ENCODE data around the gene NOX5. TPM values are rescaled to one million over a fixed set of nuclear protein-coding genes. Genes with fewer than 3 reads are reported as not detected.

The NOX5 gene
- total RNA-seq, 4 donors from 2014 or later: 0.27 TPM; not detected in 3

GRCh38 chr15:69038508-69038907 is 24.0 kb downstream of the NOX5 start:
- H3K9me3 ChIP-seq: no peaks in the 10 kb centered on the region
- H3K4me1 ChIP-seq: no peaks in the 10 kb centered on the region
- no peak overlapping the region for H3K27ac ChIP-seq
- peaks cover 5% of the 10 kb centered on the region for H3K27me3 ChIP-seq
- in situ Hi-C loops (cut with MboI; ENCODE audit: low pct_ligation_motif_present in 1 of 4, low pct_unique_long_range_greater_than_20kb in 1 of 4, low sequenced_read_pairs in 3 of 4) (no loop called here), intact Hi-C loops (cut with DNase I; ENCODE audit: low total_unique reads) (no loop called here)
- no peak for DNase-seq
- H3K4me3 ChIP-seq: no peak overlapping the region
- TF ChIP-seq EP300 (IDR thresholded peaks at IDR 0.05; ENCODE audit: low read depth): no peak
- TF ChIP-seq CTCF (IDR thresholded peaks at IDR 0.05): no peak
- TF ChIP-seq POLR2A (IDR thresholded peaks at IDR 0.05): no peak
- WGBS, 2 donors (ENCODE audit: low coverage in 1 of 2): 95% methylated on average over 3 of the region's 3 CpGs; no CpG with 5 or more reads in 1 of the 2 donors
- no peaks in the 10 kb centered on the region for H3K36me3 ChIP-seq

GRCh38 chr15:69039516-69040225 is 25.2 kb downstream of the NOX5 start:
- WGBS, 2 donors (ENCODE audit: low coverage in 1 of 2): 74% methylated on average over 6 of the region's 6 CpGs; no CpG with 5 or more reads in 1 of the 2 donors
- peaks cover 5% of the 10 kb centered on the region for H3K27me3 ChIP-seq
- H3K9me3 ChIP-seq: no peaks in the 10 kb centered on the region
- no peak for DNase-seq
- TF ChIP-seq POLR2A (IDR thresholded peaks at IDR 0.05) (no peak), POLR2AphosphoS5 (IDR thresholded peaks at IDR 0.05) (no peak), CTCF (IDR thresholded peaks at IDR 0.05) (no peak), EP300 (IDR thresholded peaks at IDR 0.05; ENCODE audit: low read depth) (no peak)
- no peaks in the 10 kb centered on the region for H3K36me3 ChIP-seq
- no peaks in the 10 kb centered on the region for H3K4me1 ChIP-seq
- no peak overlapping the region for H3K27ac ChIP-seq
- no peak overlapping the region for H3K4me3 ChIP-seq
- in situ Hi-C loops (cut with MboI; ENCODE audit: low pct_ligation_motif_present in 1 of 4, low pct_unique_long_range_greater_than_20kb in 1 of 4, low sequenced_read_pairs in 3 of 4) (no loop called here), intact Hi-C loops (cut with DNase I; ENCODE audit: low total_unique reads) (no loop called here)

- in situ Hi-C loops (cut with MboI; ENCODE audit: low pct_ligation_motif_present in 1 of 4, low pct_unique_long_range_greater_than_20kb in 1 of 4, low sequenced_read_pairs in 3 of 4) (no loop called here), intact Hi-C loops (cut with DNase I; ENCODE audit: low total_unique reads) (no loop called here)
Observed at GRCh38 chr15:69042531-69042930, 28.0 kb downstream of the NOX5 start.

GRCh38 chr15:69045802-69046201 is 31.3 kb downstream of the NOX5 start:
- intact Hi-C loops (cut with DNase I; ENCODE audit: low total_unique reads) (no loop called here), in situ Hi-C loops (cut with MboI; ENCODE audit: low pct_ligation_motif_present in 1 of 4, low pct_unique_long_range_greater_than_20kb in 1 of 4, low sequenced_read_pairs in 3 of 4) (no loop called here)
- H3K36me3 ChIP-seq: no peaks in the 10 kb centered on the region
- H3K4me1 ChIP-seq: no peaks in the 10 kb centered on the region
- TF ChIP-seq EP300 (IDR thresholded peaks at IDR 0.05; ENCODE audit: low read depth): no peak
- no peak for TF ChIP-seq CTCF (IDR thresholded peaks at IDR 0.05)
- no peak for TF ChIP-seq POLR2AphosphoS5 (IDR thresholded peaks at IDR 0.05)
- no peak for TF ChIP-seq POLR2A (IDR thresholded peaks at IDR 0.05)
- H3K9me3 ChIP-seq: no peaks in the 10 kb centered on the region
- 53 to 70% methylated on average over 4 to 8 of the region's 8 CpGs for WGBS, 2 donors (ENCODE audit: low coverage in 1 of 2)
- H3K27me3 ChIP-seq: no peaks in the 10 kb centered on the region
- no peak overlapping the region for H3K27ac ChIP-seq
- DNase-seq: no peak
- H3K4me3 ChIP-seq: no peak overlapping the region

More at GRCh38 chr15:69042531-69042930, 28.0 kb downstream of the NOX5 start:
- H3K27ac ChIP-seq: no peak overlapping the region
- 90% methylated on average over 5 of the region's 5 CpGs; no CpG with 5 or more reads in 1 of the 2 donors for WGBS, 2 donors (ENCODE audit: low coverage in 1 of 2)
- H3K36me3 ChIP-seq: no peaks in the 10 kb centered on the region
- DNase-seq: no peak
- no peaks in the 10 kb centered on the region for H3K27me3 ChIP-seq
- no peaks in the 10 kb centered on the region for H3K9me3 ChIP-seq
- H3K4me1 ChIP-seq: no peaks in the 10 kb centered on the region
- TF ChIP-seq EP300 (IDR thresholded peaks at IDR 0.05; ENCODE audit: low read depth) (no peak), CTCF (IDR thresholded peaks at IDR 0.05) (no peak)
- H3K4me3 ChIP-seq: no peak overlapping the region
